WTC11 (cell line): ENCODE results near the gene MARVELD2. TPM values are rescaled to one million over a fixed set of nuclear protein-coding genes. Genes with fewer than 3 reads are reported as not detected.
A peak's percentile ranks its signal among the peaks of the same experiment; 100 is the strongest.

ENCODE experiments used
- ATAC-seq: fragments of 200-7000 bp; cut with Tn5 transposase; 2 replicates; pipeline ENCODE4 v1.10.0; 2021; ENCODE audit warnings: mild to moderate bottlenecking, moderate library complexity
- CTCF ChIA-PET: fragments of 300-600 bp; sonication (Branson Sonifier 250); formaldehyde crosslinking; loops from one replicate; lab custom pipeline; 2021; ENCODE audit warnings: antibody characterized with exemption; lab: Charles Lee
- POLR2A ChIA-PET: fragments of 350-600 bp; sonication (Branson Sonifier 250); formaldehyde crosslinking; loops from one replicate; lab custom pipeline; 2021; ENCODE audit warnings: antibody characterized with exemption; lab: Charles Lee
- DNase-seq: peaks from one replicate; pipeline ENCODE4 v3.0.0; 2021; ENCODE audit warnings: low spot score
- H3K27ac Mint-ChIP-seq: 2 replicates; pipeline ENCODE4 v1.8.0; 2021; ENCODE audit warnings: mixed read lengths
- H3K27me3 Mint-ChIP-seq: 2 replicates; pipeline ENCODE4 v1.8.0; 2021; ENCODE audit warnings: low read depth, mild to moderate bottlenecking, moderate library complexity, mixed read lengths
- H3K36me3 Mint-ChIP-seq: 2 replicates; pipeline ENCODE4 v1.8.0; 2021; ENCODE audit warnings: mixed read lengths
- H3K4me1 Mint-ChIP-seq: 2 replicates; pipeline ENCODE4 v1.8.0; 2022; ENCODE audit warnings: mixed read lengths
- H3K4me3 Mint-ChIP-seq: 2 replicates; pipeline ENCODE4 v1.8.0; 2021; ENCODE audit warnings: mild to moderate bottlenecking, moderate library complexity, mixed read lengths
- H3K9me3 Mint-ChIP-seq: 2 replicates; pipeline ENCODE4 v1.8.0; 2021; ENCODE audit warnings: mixed read lengths
- ATF3 ChIP-seq: sonication (generic); formaldehyde crosslinking; conservative IDR thresholded peaks from 2 replicates; pipeline ENCODE4 v1.8.1; 2022; ENCODE audit warnings: mild to moderate bottlenecking, missing genetic modification reagents
- ATF6 ChIP-seq: sonication (generic); formaldehyde crosslinking; IDR thresholded peaks from 2 replicates; pipeline ENCODE4 v1.8.1; 2023; ENCODE audit warnings: mild to moderate bottlenecking, missing genetic modification reagents
- CREM ChIP-seq: sonication (generic); formaldehyde crosslinking; IDR thresholded peaks from 2 replicates; pipeline ENCODE4 v1.8.1; 2022; ENCODE audit warnings: mild to moderate bottlenecking, missing genetic modification reagents, moderate library complexity
- E2F4 ChIP-seq: sonication (generic); formaldehyde crosslinking; IDR thresholded peaks from 2 replicates; pipeline ENCODE4 v1.8.1; 2022; ENCODE audit warnings: low read depth, mild to moderate bottlenecking, moderate library complexity, missing genetic modification reagents, borderline replicate concordance
- ELF4 ChIP-seq: sonication (generic); formaldehyde crosslinking; IDR thresholded peaks from 2 replicates; pipeline ENCODE4 v1.8.1; 2022; ENCODE audit warnings: low read depth, mild to moderate bottlenecking, moderate library complexity, missing genetic modification reagents
- FOXP1 ChIP-seq: sonication (generic); formaldehyde crosslinking; IDR thresholded peaks from 2 replicates; pipeline ENCODE4 v1.8.0; 2022; ENCODE audit warnings: missing genetic modification reagents, mild to moderate bottlenecking, moderate library complexity, borderline replicate concordance
- GRHL2 ChIP-seq: fragments of 250-450 bp; sonication (Bioruptor Pico); IDR thresholded peaks from 2 replicates; pipeline ENCODE4 v1.8.0; 2022; ENCODE audit warnings: mild to moderate bottlenecking, moderate library complexity; ENCODE audit not compliant: insufficient replicate concordance, severe bottlenecking
- KAT7 ChIP-seq: sonication (generic); formaldehyde crosslinking; IDR thresholded peaks from 2 replicates; pipeline ENCODE4 v1.8.1; 2023; ENCODE audit warnings: missing genetic modification reagents, mild to moderate bottlenecking, borderline replicate concordance
- MYBL2 ChIP-seq: sonication (generic); formaldehyde crosslinking; IDR thresholded peaks from 2 replicates; pipeline ENCODE4 v1.8.1; 2023; ENCODE audit warnings: mild to moderate bottlenecking, moderate library complexity, missing genetic modification reagents
- NFE2L1 ChIP-seq: sonication (generic); formaldehyde crosslinking; IDR thresholded peaks from 2 replicates; pipeline ENCODE4 v1.8.1; 2023; ENCODE audit warnings: missing genetic modification reagents
- RORB ChIP-seq: fragments of 250-450 bp; sonication (Bioruptor Pico); IDR thresholded peaks from 2 replicates; pipeline ENCODE4 v1.9.0; 2021; ENCODE audit warnings: mild to moderate bottlenecking
- SP1 ChIP-seq: sonication (generic); formaldehyde crosslinking; conservative IDR thresholded peaks from 2 replicates; pipeline ENCODE4 v1.8.1; 2022; ENCODE audit warnings: missing genetic modification reagents
- TEAD1 ChIP-seq: sonication (generic); formaldehyde crosslinking; IDR thresholded peaks from 2 replicates; pipeline ENCODE4 v1.8.0; 2022; ENCODE audit warnings: mild to moderate bottlenecking, missing genetic modification reagents
- TP53 ChIP-seq: sonication (generic); formaldehyde crosslinking; IDR thresholded peaks from 2 replicates; pipeline ENCODE4 v1.8.1; 2023; ENCODE audit warnings: mild to moderate bottlenecking, missing genetic modification reagents
- ZMAT4 ChIP-seq: fragments of 250-450 bp; sonication (Bioruptor Pico); IDR thresholded peaks from 2 replicates; pipeline ENCODE4 v1.9.0; 2021; ENCODE audit warnings: mild to moderate bottlenecking
- ZNF317 ChIP-seq: sonication (generic); formaldehyde crosslinking; IDR thresholded peaks from 2 replicates; pipeline ENCODE4 v1.8.1; 2023; ENCODE audit warnings: low read depth, mild to moderate bottlenecking, moderate library complexity, missing genetic modification reagents, borderline replicate concordance
- total RNA-seq: library from RNA; stranded (reverse); gene quantifications from 3 replicates; pipeline ENCODE4 v1.2.3, GENCODE V29; 2021
- TF ChIP-seq, protein P1 (sequence below): sonication (generic); formaldehyde crosslinking; IDR thresholded peaks from 2 replicates; pipeline ENCODE4 v1.8.1; 2022; ENCODE audit warnings: mild to moderate bottlenecking, missing genetic modification reagents, moderate library complexity, borderline replicate concordance
- TF ChIP-seq, protein P2 (sequence below): fragments of 250-450 bp; sonication (Bioruptor Pico); IDR thresholded peaks from 2 replicates; pipeline ENCODE4 v1.9.0; 2021; ENCODE audit warnings: mild to moderate bottlenecking, borderline replicate concordance
- TF ChIP-seq, protein P3 (sequence below): sonication (generic); formaldehyde crosslinking; IDR thresholded peaks from 2 replicates; pipeline ENCODE4 v1.8.1; 2022; ENCODE audit warnings: missing genetic modification reagents, borderline replicate concordance
- TF ChIP-seq, protein P4 (sequence below): sonication (generic); formaldehyde crosslinking; IDR thresholded peaks from 2 replicates; pipeline ENCODE4 v1.8.0; 2022; ENCODE audit warnings: mild to moderate bottlenecking, missing genetic modification reagents

MARVELD2 gene
- total RNA-seq, 1 experiment from 2014 or later: 28.6 TPM

DNA sequence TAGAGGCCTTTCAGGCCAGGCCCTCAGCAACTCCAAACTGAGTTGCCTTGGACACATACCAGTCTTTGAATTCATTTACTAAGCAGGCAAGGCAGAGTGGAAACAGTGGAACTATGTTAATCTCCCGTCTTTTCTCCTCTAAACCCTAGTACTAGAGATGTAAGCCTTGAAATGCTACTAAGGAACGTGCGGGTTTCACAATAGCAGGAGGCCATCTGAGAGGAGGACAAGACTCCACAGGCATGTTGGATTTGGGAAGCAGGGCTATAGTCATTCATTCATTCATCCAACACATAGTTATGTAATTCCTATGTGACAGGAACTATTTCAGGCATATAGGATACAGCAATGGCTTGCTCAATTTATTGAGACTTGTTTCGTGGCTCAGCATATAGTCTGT, 74.3 kb downstream of the MARVELD2 start (continued):
- TF ChIP-seq CREM (CRISPR knock-in tag) (no peak), E2F4 (CRISPR knock-in tag) (no peak), TP53 (CRISPR knock-in tag) (no peak), KAT7 (CRISPR knock-in tag) (no peak), ELF4 (no peak), GRHL2 (CRISPR knock-in tag) (no peak), RORB (no peak)
- TF ChIP-seq, protein P1, sequence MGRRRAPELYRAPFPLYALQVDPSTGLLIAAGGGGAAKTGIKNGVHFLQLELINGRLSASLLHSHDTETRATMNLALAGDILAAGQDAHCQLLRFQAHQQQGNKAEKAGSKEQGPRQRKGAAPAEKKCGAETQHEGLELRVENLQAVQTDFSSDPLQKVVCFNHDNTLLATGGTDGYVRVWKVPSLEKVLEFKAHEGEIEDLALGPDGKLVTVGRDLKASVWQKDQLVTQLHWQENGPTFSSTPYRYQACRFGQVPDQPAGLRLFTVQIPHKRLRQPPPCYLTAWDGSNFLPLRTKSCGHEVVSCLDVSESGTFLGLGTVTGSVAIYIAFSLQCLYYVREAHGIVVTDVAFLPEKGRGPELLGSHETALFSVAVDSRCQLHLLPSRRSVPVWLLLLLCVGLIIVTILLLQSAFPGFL (CRISPR knock-in tag): no peak
- TF ChIP-seq, protein P2, sequence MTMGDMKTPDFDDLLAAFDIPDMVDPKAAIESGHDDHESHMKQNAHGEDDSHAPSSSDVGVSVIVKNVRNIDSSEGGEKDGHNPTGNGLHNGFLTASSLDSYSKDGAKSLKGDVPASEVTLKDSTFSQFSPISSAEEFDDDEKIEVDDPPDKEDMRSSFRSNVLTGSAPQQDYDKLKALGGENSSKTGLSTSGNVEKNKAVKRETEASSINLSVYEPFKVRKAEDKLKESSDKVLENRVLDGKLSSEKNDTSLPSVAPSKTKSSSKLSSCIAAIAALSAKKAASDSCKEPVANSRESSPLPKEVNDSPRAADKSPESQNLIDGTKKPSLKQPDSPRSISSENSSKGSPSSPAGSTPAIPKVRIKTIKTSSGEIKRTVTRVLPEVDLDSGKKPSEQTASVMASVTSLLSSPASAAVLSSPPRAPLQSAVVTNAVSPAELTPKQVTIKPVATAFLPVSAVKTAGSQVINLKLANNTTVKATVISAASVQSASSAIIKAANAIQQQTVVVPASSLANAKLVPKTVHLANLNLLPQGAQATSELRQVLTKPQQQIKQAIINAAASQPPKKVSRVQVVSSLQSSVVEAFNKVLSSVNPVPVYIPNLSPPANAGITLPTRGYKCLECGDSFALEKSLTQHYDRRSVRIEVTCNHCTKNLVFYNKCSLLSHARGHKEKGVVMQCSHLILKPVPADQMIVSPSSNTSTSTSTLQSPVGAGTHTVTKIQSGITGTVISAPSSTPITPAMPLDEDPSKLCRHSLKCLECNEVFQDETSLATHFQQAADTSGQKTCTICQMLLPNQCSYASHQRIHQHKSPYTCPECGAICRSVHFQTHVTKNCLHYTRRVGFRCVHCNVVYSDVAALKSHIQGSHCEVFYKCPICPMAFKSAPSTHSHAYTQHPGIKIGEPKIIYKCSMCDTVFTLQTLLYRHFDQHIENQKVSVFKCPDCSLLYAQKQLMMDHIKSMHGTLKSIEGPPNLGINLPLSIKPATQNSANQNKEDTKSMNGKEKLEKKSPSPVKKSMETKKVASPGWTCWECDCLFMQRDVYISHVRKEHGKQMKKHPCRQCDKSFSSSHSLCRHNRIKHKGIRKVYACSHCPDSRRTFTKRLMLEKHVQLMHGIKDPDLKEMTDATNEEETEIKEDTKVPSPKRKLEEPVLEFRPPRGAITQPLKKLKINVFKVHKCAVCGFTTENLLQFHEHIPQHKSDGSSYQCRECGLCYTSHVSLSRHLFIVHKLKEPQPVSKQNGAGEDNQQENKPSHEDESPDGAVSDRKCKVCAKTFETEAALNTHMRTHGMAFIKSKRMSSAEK (CRISPR knock-in tag): no peak
- TF ChIP-seq, all 79 proteins: peak for 0

- no peaks in the 10 kb centered on the region for H3K9me3 Mint-ChIP-seq
- H3K4me1 Mint-ChIP-seq: peaks cover 41% of the 10 kb centered on the region
- no peak for ATAC-seq
- no peak for DNase-seq
- H3K27me3 Mint-ChIP-seq: peaks cover 2% of the 10 kb centered on the region; the same call in 1 of the 2 replicates
- no peak overlapping the region for H3K27ac Mint-ChIP-seq
- H3K36me3 Mint-ChIP-seq: no peaks in the 10 kb centered on the region
- H3K4me3 Mint-ChIP-seq: peak overlapping the region; percentile 85
- POLR2A ChIA-PET: no interaction called here
- CTCF ChIA-PET: no interaction called here
- TF ChIP-seq MYBL2 (no peak), SP1 (no peak), ATF3 (CRISPR knock-in tag) (no peak), ATF6 (CRISPR knock-in tag) (no peak), ZNF317 (CRISPR knock-in tag) (no peak), TEAD1 (CRISPR knock-in tag) (no peak), NFE2L1 (CRISPR knock-in tag) (no peak), ZMAT4 (CRISPR knock-in tag) (no peak), FOXP1 (no peak)
- TF ChIP-seq, protein P3, sequence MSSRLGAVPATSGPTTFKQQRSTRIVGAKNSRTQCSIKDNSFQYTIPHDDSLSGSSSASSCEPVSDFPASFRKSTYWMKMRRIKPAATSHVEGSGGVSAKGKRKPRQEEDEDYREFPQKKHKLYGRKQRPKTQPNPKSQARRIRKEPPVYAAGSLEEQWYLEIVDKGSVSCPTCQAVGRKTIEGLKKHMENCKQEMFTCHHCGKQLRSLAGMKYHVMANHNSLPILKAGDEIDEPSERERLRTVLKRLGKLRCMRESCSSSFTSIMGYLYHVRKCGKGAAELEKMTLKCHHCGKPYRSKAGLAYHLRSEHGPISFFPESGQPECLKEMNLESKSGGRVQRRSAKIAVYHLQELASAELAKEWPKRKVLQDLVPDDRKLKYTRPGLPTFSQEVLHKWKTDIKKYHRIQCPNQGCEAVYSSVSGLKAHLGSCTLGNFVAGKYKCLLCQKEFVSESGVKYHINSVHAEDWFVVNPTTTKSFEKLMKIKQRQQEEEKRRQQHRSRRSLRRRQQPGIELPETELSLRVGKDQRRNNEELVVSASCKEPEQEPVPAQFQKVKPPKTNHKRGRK (CRISPR knock-in tag): no peak
- TF ChIP-seq, protein P2 (CRISPR knock-in tag): no peak
- TF ChIP-seq, protein P4, sequence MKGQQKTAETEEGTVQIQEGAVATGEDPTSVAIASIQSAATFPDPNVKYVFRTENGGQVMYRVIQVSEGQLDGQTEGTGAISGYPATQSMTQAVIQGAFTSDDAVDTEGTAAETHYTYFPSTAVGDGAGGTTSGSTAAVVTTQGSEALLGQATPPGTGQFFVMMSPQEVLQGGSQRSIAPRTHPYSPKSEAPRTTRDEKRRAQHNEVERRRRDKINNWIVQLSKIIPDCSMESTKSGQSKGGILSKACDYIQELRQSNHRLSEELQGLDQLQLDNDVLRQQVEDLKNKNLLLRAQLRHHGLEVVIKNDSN (CRISPR knock-in tag): no peak
Measured at GRCh38 chr5:69491027-69491426, 76.1 kb downstream of the MARVELD2 start.
